Heart right ventricle (tissue), 16 donors: ENCODE results near the gene GRIK4. TPM values are rescaled to one million over a fixed set of nuclear protein-coding genes. Genes with fewer than 3 reads are reported as not detected.

Source experiments
- ATAC-seq, 8 donors: fragments of 200-7000 bp; cut with Tn5 transposase; one replicate each; pipeline ENCODE4 v1.9.1; 2020; ENCODE audit warnings: mild to moderate bottlenecking in 8 of 8, moderate library complexity in 8 of 8, moderate number of reproducible peaks in 1 of 8
- DNase-seq, 2 donors: peaks; one replicate each; pipeline ENCODE4 v3.0.0-alpha.2; 2020
- H3K27ac ChIP-seq, 10 donors: fragments of 200-600 bp; sonication (generic) in 2 of 10; one replicate each; pipeline versions ENCODE4 v1.5.0 to v1.8.0; 2020 to 2022; ENCODE audit warnings: mild to moderate bottlenecking in 3 of 10
- H3K27me3 ChIP-seq, 7 donors: fragments of 200-600 bp; one replicate each; pipeline ENCODE4 v1.8.0; 2021 to 2022; ENCODE audit warnings: mild to moderate bottlenecking in 2 of 7
- H3K36me3 ChIP-seq, 9 donors: fragments of 200-600 bp; sonication (generic) in 1 of 9; one replicate each; pipeline versions ENCODE4 v1.5.0 to v1.8.0; 2020 to 2022; ENCODE audit warnings: mild to moderate bottlenecking in 2 of 9
- H3K4me1 ChIP-seq, 9 donors: fragments of 200-600 bp; sonication (generic) in 1 of 9; one replicate each; pipeline versions ENCODE4 v1.5.0 to v1.8.0; 2020 to 2022; ENCODE audit warnings: mild to moderate bottlenecking in 4 of 9
- H3K4me3 ChIP-seq, 10 donors: fragments of 200-600 bp; sonication (generic) in 2 of 10; one replicate each; pipeline versions ENCODE4 v1.5.0 to v1.8.0; 2020 to 2022; ENCODE audit warnings: mild to moderate bottlenecking in 7 of 10, moderate library complexity in 2 of 10
- H3K9me3 ChIP-seq, 11 donors: fragments of 200-600 bp in 10 of 11; sonication (generic) in 2 of 11; one replicate each; pipeline versions ENCODE4 v1.5.0 to v1.8.0; 2013 to 2022; ENCODE audit warnings: mild to moderate bottlenecking in 2 of 11, control low read depth in 1 of 11, moderate library complexity in 1 of 11
- WGBS, 2 donors: extraction: QIAGEN DNeasy Blood & Tissue Kit; methylation state at CpG; one replicate each; pipeline ENCODE4 v1.1.7; 2013; ENCODE audit warnings: inconsistent platforms in 1 of 2; 5-methylcytosine and 5-hydroxymethylcytosine counted together
- intact Hi-C, 10 donors: fragments of 100-400 bp; cut with DNase I; formaldehyde crosslinking; loops; one replicate each; pipeline versions ENCODE4 v1.11.1 to v1.14.2; 2022
- polyA plus RNA-seq, 2 donors: library from polyadenylated mRNA; stranded (reverse); fragments of 200-250 nt; gene quantifications; one replicate each; pipeline ENCODE4 v1.2.3, GENCODE V29; 2013
- total RNA-seq, 10 donors: library from RNA; stranded (reverse); fragmentation: NEBNext Ultra II Directional in 3 of 10; extraction: Animal tissue kit (Norgen Biotek cat#: 25700) in 3 of 10; gene quantifications; one replicate each; pipeline versions ENCODE4 v1.2.1 to v1.2.4, GENCODE V29; 2021 to 2023
- TF ChIP-seq, protein P1 (sequence below), 9 donors: fragments of 200-600 bp; sonication (generic) in 2 of 9; IDR thresholded peaks; one replicate each; pipeline versions ENCODE4 v1.5.0 to v1.8.0; 2021 to 2022; ENCODE audit warnings: antibody characterized with exemption in 9 of 9, mild to moderate bottlenecking in 5 of 9, moderate library complexity in 1 of 9
- donor health status: Arrhythmogenic right ventricular cardiomyopathy.
- donor health status: ischemic (EF 13 %, LVEDD 7.1; RV severe dilation, severe dysfunction).
- donor health status: healthy with polysubstance abuse.
- donor health status: DM: no; HTN: yes; CAD: no.
- donor health status: DM: no; HTN: no; CAD: no.
- donor health status: ischemic (EF 25% LVEDD 6.9; RV normal size, moderate dysfunction).
- donor health status: ischemic (EF 25% LVEDD 5.7; RV mildly dilated, moderate dysfunction).
- donor health status: healthy.
- donor health status: DM: yes; HTN: yes; CAD: no.
- donor health status: Ischemic cardiomyopathy.
- donor health status: ischemic (EF 35%, LVEDD 5.7; RV mildly dilated, moderate dysfunction).
- donor health status: nonischemic (EF 11% LVEDD 7.7; RV severe dilation, severe dysfunction).
- donor health status: DM: yes; HTN: yes; CAD: no.
- donor health status: PGD.
- donor health status: ischemic (EF 29% LVEDD 5.4; RV normal size, mild dysfunction).
- donor health status: nonischemic (EF 23%, LVEDD 6.1; RV moderate dilation, normal function).

Gene GRIK4
- total and polyA plus RNA-seq, 12 donors: 0.01 to 0.85 (median 0.37) TPM; not detected in 6

DNA sequence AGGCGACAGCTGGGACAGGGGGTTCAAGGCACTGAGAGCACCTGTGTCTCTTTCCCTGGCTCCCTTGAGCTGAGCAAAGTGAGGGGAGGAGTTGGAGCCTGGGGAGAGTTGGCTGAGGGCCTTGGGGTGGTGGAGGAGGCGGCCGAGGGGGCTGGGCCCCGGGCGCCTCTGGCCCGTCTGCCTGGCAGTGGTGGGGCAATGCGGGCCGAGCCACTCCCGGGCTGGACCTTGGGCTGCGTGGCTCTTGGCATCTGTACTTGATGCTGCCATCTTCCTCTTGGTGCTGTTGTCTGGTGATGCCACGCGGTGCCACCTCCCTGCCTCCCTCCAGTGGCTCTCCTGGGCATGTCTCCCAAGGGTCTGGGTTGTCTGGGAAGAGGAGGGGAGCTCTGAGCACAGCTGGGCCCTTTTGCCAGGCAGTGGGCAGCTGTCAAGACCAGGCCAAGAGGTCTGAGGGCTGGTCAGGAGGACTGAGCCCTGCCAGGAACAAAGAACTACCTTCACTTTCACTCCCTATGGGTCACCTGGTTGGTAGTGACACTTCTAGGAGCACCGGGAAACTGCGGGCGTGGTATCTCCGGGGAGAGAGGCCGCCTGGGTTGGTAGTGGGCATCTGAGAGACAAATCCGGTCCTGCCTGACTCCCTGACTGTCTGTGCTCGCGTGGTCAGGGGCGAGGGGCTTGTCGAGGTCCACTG lies 1.3 kb downstream of the GRIK4 start:
- TF ChIP-seq, protein P1, sequence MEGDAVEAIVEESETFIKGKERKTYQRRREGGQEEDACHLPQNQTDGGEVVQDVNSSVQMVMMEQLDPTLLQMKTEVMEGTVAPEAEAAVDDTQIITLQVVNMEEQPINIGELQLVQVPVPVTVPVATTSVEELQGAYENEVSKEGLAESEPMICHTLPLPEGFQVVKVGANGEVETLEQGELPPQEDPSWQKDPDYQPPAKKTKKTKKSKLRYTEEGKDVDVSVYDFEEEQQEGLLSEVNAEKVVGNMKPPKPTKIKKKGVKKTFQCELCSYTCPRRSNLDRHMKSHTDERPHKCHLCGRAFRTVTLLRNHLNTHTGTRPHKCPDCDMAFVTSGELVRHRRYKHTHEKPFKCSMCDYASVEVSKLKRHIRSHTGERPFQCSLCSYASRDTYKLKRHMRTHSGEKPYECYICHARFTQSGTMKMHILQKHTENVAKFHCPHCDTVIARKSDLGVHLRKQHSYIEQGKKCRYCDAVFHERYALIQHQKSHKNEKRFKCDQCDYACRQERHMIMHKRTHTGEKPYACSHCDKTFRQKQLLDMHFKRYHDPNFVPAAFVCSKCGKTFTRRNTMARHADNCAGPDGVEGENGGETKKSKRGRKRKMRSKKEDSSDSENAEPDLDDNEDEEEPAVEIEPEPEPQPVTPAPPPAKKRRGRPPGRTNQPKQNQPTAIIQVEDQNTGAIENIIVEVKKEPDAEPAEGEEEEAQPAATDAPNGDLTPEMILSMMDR (IDR thresholded peaks at IDR 0.05): no peak
- 83 to 87% methylated on average over 20 to 22 of the region's 22 CpGs for WGBS, 2 donors
- H3K27me3 ChIP-seq: peaks cover 4 to 77% (median 44%) of the 10 kb centered on the region in 7 donors
- no peaks in the 10 kb centered on the region for H3K36me3 ChIP-seq
- H3K9me3 ChIP-seq: no peaks in the 10 kb centered on the region
- peaks cover 0 to 13% (median under 1%) of the 10 kb centered on the region in 9 donors for H3K4me1 ChIP-seq
- H3K27ac ChIP-seq: no peak overlapping the region
- no peak overlapping the region for H3K4me3 ChIP-seq
- DNase-seq: no peak
- ATAC-seq: peak in 1 of 8 donors; percentile 5
- intact Hi-C loops: loop anchor here in 9 of 10 donors (1.0 to 10.0 kb wide), 11 partner anchors 34 to 684 kb away; no protein-coding TSS in a partner anchor

GRCh38 chr11:120513436-120514315 lies 2.1 kb downstream of the GRIK4 start:
- intact Hi-C loops: loop anchor here in 9 of 10 donors (2.0 to 10.0 kb wide), 10 partner anchors 34 to 684 kb away; no protein-coding TSS in a partner anchor
- no peak for ATAC-seq
- WGBS, 2 donors: 76 to 77% methylated on average over 19 of the region's 19 CpGs

DNA sequence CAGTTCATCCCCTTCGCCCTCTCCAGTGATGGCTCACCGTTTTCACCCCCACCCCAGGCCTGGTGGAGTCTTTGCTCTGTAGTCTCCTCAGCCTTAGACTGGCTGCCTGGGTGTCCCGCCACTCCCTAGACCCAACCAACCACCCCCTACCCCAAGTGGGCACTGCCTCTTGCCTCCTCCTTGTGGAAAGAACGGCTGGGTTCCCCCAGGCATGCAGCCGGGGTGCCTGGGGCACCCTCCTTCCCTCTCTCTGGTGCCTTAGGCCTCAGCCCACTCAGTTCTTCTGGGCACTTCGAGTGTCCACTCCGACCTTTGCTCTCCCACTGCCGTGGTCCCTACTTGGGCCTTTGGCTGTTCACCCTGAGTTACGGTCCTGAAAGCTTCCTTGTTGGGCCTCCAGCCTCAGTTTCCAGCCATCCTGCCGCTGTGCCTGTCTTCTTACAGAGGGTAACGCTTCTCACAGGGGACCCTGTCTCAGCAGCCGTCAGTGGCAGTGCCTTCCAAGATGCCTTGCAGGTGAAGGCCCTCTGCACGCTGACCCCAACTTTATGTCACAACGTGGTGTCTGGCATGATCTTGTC lies 3.1 kb downstream of the GRIK4 start:
- TF ChIP-seq, protein P1 (IDR thresholded peaks at IDR 0.05): no peak
- no peak overlapping the region for H3K27ac ChIP-seq
- no peaks in the 10 kb centered on the region for H3K36me3 ChIP-seq
- no peak for DNase-seq
- no peak for ATAC-seq
- peaks cover 0 to 14% (median 3%) of the 10 kb centered on the region in 9 donors for H3K4me1 ChIP-seq
- H3K27me3 ChIP-seq: peaks cover 4 to 83% (median 32%) of the 10 kb centered on the region in 7 donors
- no peaks in the 10 kb centered on the region for H3K9me3 ChIP-seq
- 90 to 92% methylated on average over 14 of the region's 14 CpGs for WGBS, 2 donors
- intact Hi-C loops: loop anchor here (1.0 to 10.0 kb wide), 11 partner anchors 33 to 683 kb away; no protein-coding TSS in a partner anchor
- H3K4me3 ChIP-seq: no peak overlapping the region

More at GRCh38 chr11:120513436-120514315, 2.1 kb downstream of the GRIK4 start:
- Histone ChIP-seq H3K27ac (no peak overlapping the region), H3K27me3 (peaks cover 4 to 79% (median 36%) of the 10 kb centered on the region in 7 donors), H3K36me3 (no peaks in the 10 kb centered on the region), H3K9me3 (no peaks in the 10 kb centered on the region), H3K4me1 (peaks cover 0 to 14% (median 3%) of the 10 kb centered on the region in 9 donors), H3K4me3 (no peak overlapping the region)
- DNase-seq: no peak
- TF ChIP-seq, protein P1 (IDR thresholded peaks at IDR 0.05): no peak
